ENCODE results near the gene WWC1.
A peak's percentile ranks its signal among the peaks of the same experiment; 100 is the strongest.
"Not testable (repeated sequence)": the region's sequence is repeated elsewhere in the genome, so short reads cannot be mapped to it uniquely, and the experiment has no call there.

The WWC1 gene

GRCh38 chr5:168415971-168416370 is 124.5 kb downstream of the WWC1 start:
- no peak for DNase-seq

- no peak for DNase-seq
These were observed 126.4 kb downstream of the WWC1 start for GRCh38 chr5:168417731-168418429.

- DNase-seq, result no peak
These were observed 129.0 kb downstream of the WWC1 start for GRCh38 chr5:168420461-168420860.

- DNase-seq, result no peak
These were observed 131.0 kb downstream of the WWC1 start for GRCh38 chr5:168422431-168422830.

GRCh38 chr5:168423478-168423877 is 132.0 kb downstream of the WWC1 start:
- no peak for DNase-seq

- no peak for DNase-seq
These were observed 132.5 kb downstream of the WWC1 start for GRCh38 chr5:168423971-168424370.

GRCh38 chr5:168424594-168425323 is 133.3 kb downstream of the WWC1 start:
- DNase-seq, result no peak

- no peak for DNase-seq
These were observed 134.8 kb downstream of the WWC1 start for GRCh38 chr5:168426007-168426863.

GRCh38 chr5:168426864-168427172 is 135.4 kb downstream of the WWC1 start:
- no peak for DNase-seq

GRCh38 chr5:168427224-168427623 is 135.8 kb downstream of the WWC1 start:
- no peak for DNase-seq

GRCh38 chr5:168428552-168428951 is 137.1 kb downstream of the WWC1 start:
- DNase-seq, result no peak

GRCh38 chr5:168430296-168430695 is 138.9 kb downstream of the WWC1 start:
- no peak for DNase-seq

- no peak for DNase-seq
These were observed 141.5 kb downstream of the WWC1 start for GRCh38 chr5:168432903-168433302.

GRCh38 chr5:168434001-168434400 is 142.6 kb downstream of the WWC1 start:
- DNase-seq, result no peak

GRCh38 chr5:168434746-168435321 is 143.4 kb downstream of the WWC1 start:
- DNase-seq, result no peak

GRCh38 chr5:168435340-168435739 is 143.9 kb downstream of the WWC1 start:
- not testable (repeated sequence) for DNase-seq

- DNase-seq, result no peak
These were observed 146.9 kb downstream of the WWC1 start for GRCh38 chr5:168438349-168438748.

- no peak for DNase-seq
These were observed 152.1 kb downstream of the WWC1 start for GRCh38 chr5:168443533-168443932.

- DNase-seq, result no peak
These were observed 152.7 kb downstream of the WWC1 start for GRCh38 chr5:168443950-168444700.

GRCh38 chr5:168446983-168447619 is 155.7 kb downstream of the WWC1 start:
- DNase-seq, result no peak

- DNase-seq, result no peak
These were observed 156.4 kb downstream of the WWC1 start for GRCh38 chr5:168447808-168448207.

- peak; percentile 24 for DNase-seq
These were observed 157.7 kb downstream of the WWC1 start for GRCh38 chr5:168449166-168449565.

Measured in NCI-H2029 (cell line).